Measurements from ENCODE around the gene PSME1.

Gene PSME1

GRCh38 chr14:24130380-24130716, 5.6 kb upstream of the PSME1 start, which contains the start of gene FITM1:
Gene FITM1 (plus strand): TSS chr14:24130659. CDS start chr14:24131564, 905 bp downstream.
- no peak for DNase-seq (ENCODE audit: low read depth, low spot score)

GRCh38 chr14:24130717-24131548, 5.1 kb upstream of the PSME1 start:
- DNase-seq (ENCODE audit: low read depth, low spot score), result no peak

GRCh38 chr14:24131549-24131966, 4.4 kb upstream of the PSME1 start:
- DNase-seq (ENCODE audit: low read depth, low spot score), result no peak

DNA sequence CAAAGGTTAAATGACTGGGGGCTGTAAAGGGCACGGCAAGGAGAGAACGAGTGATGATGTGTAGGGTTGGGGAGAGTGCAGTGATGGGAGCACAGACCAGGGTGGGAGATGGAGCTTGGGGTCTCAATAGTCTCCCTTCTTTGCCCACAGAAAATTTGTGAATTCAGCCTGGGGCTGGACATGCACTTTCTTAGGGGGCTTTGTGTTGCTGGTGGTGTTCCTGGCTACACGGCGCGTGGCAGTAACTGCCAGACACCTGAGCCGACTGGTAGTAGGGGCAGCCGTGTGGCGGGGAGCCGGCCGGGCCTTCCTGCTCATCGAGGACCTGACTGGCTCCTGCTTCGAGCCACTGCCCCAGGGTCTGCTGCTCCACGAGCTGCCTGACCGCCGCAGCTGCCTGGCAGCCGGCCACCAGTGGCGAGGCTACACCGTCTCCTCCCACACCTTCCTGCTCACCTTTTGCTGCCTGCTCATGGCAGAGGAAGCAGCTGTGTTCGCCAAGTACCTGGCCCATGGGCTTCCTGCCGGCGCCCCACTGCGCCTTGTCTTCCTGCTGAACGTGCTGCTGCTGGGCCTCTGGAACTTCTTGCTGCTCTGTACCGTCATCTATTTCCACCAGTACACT, 3.8 kb upstream of the PSME1 start:
- no peak for DNase-seq (ENCODE audit: low read depth, low spot score)

DNA sequence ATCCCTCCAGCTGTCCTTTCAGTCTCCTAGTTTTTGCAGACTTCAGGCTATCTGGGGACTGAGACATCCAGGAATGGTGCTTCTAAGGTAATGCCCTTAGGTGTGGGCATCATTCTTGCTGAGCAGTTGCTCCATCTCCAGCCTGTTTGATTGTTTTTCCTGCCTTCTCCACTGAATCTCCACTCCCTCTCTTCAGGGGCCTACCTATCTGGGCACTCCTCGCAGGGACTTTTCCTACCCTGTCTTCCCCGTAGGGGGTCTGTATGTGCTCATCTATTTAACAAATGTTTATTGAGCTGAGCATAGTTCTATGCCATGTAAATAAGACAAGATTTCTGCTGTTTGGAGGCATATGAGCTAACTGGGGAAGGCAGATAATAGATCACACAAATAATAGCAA, 3.0 kb upstream of the PSME1 start:
- DNase-seq (ENCODE audit: low read depth, low spot score), result no peak

DNA sequence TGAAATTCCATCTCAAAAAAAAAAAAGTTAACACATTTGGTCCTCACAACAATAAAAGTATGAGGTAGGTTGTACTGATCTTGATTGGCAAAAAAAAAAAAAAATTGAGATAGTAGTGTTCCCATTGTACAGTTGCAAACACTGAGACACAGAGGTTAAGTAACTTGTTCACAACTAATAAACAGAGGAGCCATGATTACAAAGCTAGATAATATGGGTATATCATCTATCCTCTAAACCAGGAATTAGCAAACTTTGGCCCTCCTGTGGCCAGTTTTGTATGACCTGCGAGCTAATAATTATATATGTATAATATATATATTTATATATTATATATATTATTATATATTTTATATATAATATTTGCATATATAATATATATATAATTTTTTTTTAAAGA, 2.3 kb upstream of the PSME1 start:
- DNase-seq (ENCODE audit: low read depth, low spot score), result no peak

- no peak for DNase-seq (ENCODE audit: low read depth, low spot score)
Observed at GRCh38 chr14:24135584-24135833, 485 bp upstream of the PSME1 start.

GRCh38 chr14:24136684-24137528, 912 bp downstream of the PSME1 start:
- no peak for DNase-seq (ENCODE audit: low read depth, low spot score)

GRCh38 chr14:24137529-24138395, 1.8 kb downstream of the PSME1 start:
- DNase-seq (ENCODE audit: low read depth, low spot score), result no peak

GRCh38 chr14:24138396-24139271, 2.6 kb downstream of the PSME1 start:
- no peak for DNase-seq (ENCODE audit: low read depth, low spot score)

DNA sequence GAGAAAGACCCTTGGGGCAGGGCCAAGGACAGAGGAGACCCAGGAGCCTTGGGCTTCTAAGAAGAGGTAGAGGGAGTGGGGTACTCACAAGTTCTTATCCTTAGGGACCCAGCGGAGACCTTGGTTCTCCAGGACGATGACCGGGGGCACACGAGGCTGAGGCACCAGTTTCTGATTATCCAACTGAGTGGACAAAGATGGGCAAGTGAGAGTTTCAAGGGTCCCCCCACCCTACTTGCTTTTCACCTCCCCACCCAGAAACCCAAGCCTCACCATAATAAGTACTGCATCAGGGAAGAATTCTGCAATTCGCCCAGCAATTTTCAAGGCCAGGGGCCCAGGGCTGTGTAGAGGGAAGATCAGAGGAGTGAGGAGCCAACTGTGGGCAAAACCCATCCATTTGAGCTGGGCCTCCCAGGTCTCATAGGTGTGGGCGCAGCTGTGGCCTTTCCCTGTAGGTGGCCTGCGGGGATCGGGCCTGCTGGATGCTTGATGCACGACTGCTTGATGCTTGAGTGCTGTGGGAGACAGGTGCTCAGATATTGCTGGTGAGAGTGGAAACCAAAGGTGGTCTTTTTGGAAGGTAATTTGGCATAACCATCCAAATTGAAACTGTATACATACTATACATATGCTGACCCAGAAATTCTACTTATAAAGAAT, 3.4 kb downstream of the PSME1 start:
- DNase-seq (ENCODE audit: low read depth, low spot score), result no peak

GRCh38 chr14:24141097-24141880, 5.3 kb downstream of the PSME1 start, which contains the start of gene EMC9:
Gene EMC9 (minus strand): TSS chr14:24141591. CDS start chr14:24141304, 287 bp downstream.
- DNase-seq (ENCODE audit: low read depth, low spot score), result peak; percentile 100

DNA sequence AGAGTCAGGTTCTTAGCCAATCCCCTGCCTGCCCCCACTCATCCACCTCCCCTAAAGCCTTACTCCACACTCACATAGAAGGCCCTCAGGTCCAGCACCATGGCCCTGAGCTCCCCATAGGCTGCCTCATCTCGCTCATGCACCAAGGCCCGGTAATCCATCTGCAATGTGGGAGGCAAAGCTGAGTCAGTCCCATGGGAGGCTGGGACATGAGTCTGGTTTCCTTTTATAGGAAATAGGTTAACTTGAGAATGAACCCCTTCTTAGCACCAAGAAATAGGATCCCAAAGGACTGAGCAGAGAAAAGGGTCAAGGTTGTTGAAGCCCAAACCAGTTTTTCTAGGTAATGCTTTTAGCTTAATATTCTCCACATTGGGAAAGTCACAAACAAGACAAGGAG, 7.5 kb downstream of the PSME1 start:
- DNase-seq (ENCODE audit: low read depth, low spot score), result no peak

- DNase-seq (ENCODE audit: low read depth, low spot score), result no peak
Observed at GRCh38 chr14:24144451-24144850, 8.5 kb downstream of the PSME1 start.

DNA sequence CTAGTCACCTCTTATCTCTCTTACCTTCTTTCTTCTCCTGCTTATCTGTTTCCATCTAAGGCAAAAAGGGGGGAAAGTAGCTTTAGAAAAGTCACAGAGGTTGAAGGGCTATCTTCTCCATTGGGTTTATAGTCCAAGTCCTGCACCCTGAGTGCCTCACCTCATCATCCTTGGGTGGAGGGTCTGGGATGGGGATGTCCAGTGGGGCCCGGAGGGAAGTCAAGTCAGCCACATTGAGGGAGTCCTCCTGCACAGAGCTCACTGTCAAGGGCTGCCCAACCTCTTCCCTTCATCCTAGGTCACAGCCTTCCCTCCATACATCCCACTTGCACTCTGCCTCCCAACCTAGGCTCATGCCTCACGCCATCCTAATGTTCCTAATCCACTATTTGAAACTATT, 9.2 kb downstream of the PSME1 start:
- no peak for DNase-seq (ENCODE audit: low read depth, low spot score)

GRCh38 chr14:24145690-24146452, 9.9 kb downstream of the PSME1 start:
- peak; percentile 40 for DNase-seq (ENCODE audit: low read depth, low spot score)

DNA sequence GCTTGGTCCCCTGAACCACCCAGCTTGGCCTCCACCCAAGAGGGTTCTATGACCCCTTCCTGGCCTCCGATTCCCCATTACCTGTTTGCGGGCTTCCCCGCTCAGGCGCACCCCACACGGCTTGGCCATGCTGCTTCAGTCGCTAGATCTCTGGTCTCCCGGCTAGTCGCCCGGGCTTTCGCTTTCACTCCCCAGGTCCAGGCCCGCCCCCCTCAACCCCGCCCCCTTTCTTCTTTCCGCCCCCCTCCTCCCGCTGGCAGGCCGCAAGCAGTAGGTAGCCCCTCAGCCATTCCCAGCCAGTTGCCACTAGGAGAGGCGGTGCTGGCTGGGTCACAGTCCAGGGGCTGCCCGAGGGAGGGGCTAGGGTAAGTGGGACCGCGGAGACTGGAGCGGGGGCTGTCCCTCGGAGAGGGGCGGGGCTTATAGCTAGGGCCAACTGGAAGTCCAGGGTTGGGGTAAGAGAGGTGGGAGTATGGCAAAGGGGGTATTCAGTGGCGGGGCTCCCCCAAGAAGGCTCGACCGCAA, 10.5 kb downstream of the PSME1 start, which contains the start of gene PSME2:
Gene PSME2, minus strand, starts transcription at position 158 of the 525 bp plus-strand sequence. Its CDS starts 29 bp downstream, at position 129.
- DNase-seq (ENCODE audit: low read depth, low spot score), result peak; percentile 98
